Tibial nerve (tissue), 3 donors: ENCODE results near the gene KCNMA1.

ENCODE experiments used
- POLR2A ChIP-seq, 2 donors: fragments of 450-650 bp; IDR thresholded peaks; one replicate each; pipeline ENCODE4 v1.6.1; 2017; ENCODE audit warnings: antibody characterized with exemption in 2 of 2, mild to moderate bottlenecking in 2 of 2, moderate library complexity in 2 of 2
- TF ChIP-seq, protein P1 (sequence below), 5 experiments: fragments of 200-600 bp in 3 of 5; fragments of 450-650 bp in 2 of 5; sonication (generic) in 3 of 5; IDR thresholded peaks; one replicate each; pipeline ENCODE4 v1.5.1; 2016 to 2019; ENCODE audit warnings: antibody characterized with exemption in 5 of 5, mild to moderate bottlenecking in 3 of 5, moderate library complexity in 2 of 5

GRCh38 chr10:77263700-77264099 is 373.9 kb downstream of the KCNMA1 start:
- TF ChIP-seq, protein P1, sequence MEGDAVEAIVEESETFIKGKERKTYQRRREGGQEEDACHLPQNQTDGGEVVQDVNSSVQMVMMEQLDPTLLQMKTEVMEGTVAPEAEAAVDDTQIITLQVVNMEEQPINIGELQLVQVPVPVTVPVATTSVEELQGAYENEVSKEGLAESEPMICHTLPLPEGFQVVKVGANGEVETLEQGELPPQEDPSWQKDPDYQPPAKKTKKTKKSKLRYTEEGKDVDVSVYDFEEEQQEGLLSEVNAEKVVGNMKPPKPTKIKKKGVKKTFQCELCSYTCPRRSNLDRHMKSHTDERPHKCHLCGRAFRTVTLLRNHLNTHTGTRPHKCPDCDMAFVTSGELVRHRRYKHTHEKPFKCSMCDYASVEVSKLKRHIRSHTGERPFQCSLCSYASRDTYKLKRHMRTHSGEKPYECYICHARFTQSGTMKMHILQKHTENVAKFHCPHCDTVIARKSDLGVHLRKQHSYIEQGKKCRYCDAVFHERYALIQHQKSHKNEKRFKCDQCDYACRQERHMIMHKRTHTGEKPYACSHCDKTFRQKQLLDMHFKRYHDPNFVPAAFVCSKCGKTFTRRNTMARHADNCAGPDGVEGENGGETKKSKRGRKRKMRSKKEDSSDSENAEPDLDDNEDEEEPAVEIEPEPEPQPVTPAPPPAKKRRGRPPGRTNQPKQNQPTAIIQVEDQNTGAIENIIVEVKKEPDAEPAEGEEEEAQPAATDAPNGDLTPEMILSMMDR (IDR thresholded peaks at IDR 0.05), result no peak
- no peak for TF ChIP-seq POLR2A (IDR thresholded peaks at IDR 0.05)
